HL-60 (cell line): ENCODE data around the gene KLHL40.
"Not testable (repeated sequence)": the region's sequence is repeated elsewhere in the genome, so short reads cannot be mapped to it uniquely, and the experiment has no call there.

Source experiments
- DNase-seq, 2 experiments: peaks; one replicate each; pipeline ENCODE4 v3.0.0-alpha.2; 2010 to 2020; ENCODE audit warnings: low read depth in 1 of 2, low spot score in 1 of 2
- H3K27ac ChIP-seq: fragments of 250-450 bp; sonication (Bioruptor Pico); replicated peaks from 2 replicates; pipeline ENCODE4 v1.5.1; 2020; ENCODE audit warnings: mild to moderate bottlenecking, moderate library complexity
- H3K27me3 ChIP-seq: fragments of 250-450 bp; sonication (Bioruptor Pico); 2 replicates; pipeline ENCODE4 v1.5.1; 2021; ENCODE audit warnings: mild to moderate bottlenecking, moderate library complexity; ENCODE audit not compliant: insufficient read depth, poor library complexity, severe bottlenecking
- H3K4me3 ChIP-seq: replicated peaks from 2 replicates; pipeline ENCODE4 v1.5.1; 2011; ENCODE audit warnings: mild to moderate bottlenecking, control low read depth, low read length; ENCODE audit not compliant: insufficient read depth
- GABPA ChIP-seq: IDR thresholded peaks from 2 replicates; pipeline ENCODE4 v1.6.1; 2012; ENCODE audit warnings: low read depth
- POLR2AphosphoS5 ChIP-seq: IDR thresholded peaks from 2 replicates; pipeline ENCODE4 v1.6.1; 2012; ENCODE audit warnings: low read depth
- SPI1 ChIP-seq: IDR thresholded peaks from 2 replicates; pipeline ENCODE4 v1.6.1; 2012; ENCODE audit warnings: low read depth, mild to moderate bottlenecking, borderline replicate concordance
- TF ChIP-seq, protein P1 (sequence below): IDR thresholded peaks from one replicate; pipeline ENCODE4 v1.5.1; 2011; ENCODE audit warnings: low read length, control low read depth, inconsistent platforms; ENCODE audit not compliant: insufficient read depth
- TF ChIP-seq, protein P2 (sequence below): IDR thresholded peaks from 2 replicates; pipeline ENCODE4 v1.6.1; 2012; ENCODE audit warnings: low read depth; ENCODE audit not compliant: insufficient replicate concordance

Gene KLHL40

DNA sequence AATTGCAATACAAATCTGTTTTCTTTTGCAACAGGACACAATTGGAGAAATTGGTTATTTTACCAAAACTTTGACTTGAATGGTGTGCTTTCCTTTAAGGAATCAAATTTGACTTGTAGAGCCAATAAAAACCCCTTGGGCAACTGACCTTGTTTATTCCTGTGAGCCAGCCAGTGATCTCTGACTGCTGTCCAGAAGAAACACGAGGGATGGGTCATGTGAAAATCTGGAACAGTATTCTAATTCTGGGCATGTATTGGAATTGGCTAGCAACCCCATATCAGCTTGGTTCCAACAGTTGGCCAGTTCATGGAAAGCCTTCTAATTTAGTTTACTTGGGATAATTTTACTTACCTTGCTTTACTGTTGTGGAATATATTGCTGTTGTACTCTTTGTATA lies 36.4 kb downstream of the KLHL40 start:
- no peak for DNase-seq
- Histone ChIP-seq H3K4me3 (no peak overlapping the region), H3K27ac (no peak overlapping the region), H3K27me3 (no peaks in the 10 kb centered on the region)
- TF ChIP-seq GABPA (no peak), POLR2AphosphoS5 (no peak), SPI1 (no peak)
- TF ChIP-seq, protein P1, sequence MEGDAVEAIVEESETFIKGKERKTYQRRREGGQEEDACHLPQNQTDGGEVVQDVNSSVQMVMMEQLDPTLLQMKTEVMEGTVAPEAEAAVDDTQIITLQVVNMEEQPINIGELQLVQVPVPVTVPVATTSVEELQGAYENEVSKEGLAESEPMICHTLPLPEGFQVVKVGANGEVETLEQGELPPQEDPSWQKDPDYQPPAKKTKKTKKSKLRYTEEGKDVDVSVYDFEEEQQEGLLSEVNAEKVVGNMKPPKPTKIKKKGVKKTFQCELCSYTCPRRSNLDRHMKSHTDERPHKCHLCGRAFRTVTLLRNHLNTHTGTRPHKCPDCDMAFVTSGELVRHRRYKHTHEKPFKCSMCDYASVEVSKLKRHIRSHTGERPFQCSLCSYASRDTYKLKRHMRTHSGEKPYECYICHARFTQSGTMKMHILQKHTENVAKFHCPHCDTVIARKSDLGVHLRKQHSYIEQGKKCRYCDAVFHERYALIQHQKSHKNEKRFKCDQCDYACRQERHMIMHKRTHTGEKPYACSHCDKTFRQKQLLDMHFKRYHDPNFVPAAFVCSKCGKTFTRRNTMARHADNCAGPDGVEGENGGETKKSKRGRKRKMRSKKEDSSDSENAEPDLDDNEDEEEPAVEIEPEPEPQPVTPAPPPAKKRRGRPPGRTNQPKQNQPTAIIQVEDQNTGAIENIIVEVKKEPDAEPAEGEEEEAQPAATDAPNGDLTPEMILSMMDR: no peak
- TF ChIP-seq, protein P2, sequence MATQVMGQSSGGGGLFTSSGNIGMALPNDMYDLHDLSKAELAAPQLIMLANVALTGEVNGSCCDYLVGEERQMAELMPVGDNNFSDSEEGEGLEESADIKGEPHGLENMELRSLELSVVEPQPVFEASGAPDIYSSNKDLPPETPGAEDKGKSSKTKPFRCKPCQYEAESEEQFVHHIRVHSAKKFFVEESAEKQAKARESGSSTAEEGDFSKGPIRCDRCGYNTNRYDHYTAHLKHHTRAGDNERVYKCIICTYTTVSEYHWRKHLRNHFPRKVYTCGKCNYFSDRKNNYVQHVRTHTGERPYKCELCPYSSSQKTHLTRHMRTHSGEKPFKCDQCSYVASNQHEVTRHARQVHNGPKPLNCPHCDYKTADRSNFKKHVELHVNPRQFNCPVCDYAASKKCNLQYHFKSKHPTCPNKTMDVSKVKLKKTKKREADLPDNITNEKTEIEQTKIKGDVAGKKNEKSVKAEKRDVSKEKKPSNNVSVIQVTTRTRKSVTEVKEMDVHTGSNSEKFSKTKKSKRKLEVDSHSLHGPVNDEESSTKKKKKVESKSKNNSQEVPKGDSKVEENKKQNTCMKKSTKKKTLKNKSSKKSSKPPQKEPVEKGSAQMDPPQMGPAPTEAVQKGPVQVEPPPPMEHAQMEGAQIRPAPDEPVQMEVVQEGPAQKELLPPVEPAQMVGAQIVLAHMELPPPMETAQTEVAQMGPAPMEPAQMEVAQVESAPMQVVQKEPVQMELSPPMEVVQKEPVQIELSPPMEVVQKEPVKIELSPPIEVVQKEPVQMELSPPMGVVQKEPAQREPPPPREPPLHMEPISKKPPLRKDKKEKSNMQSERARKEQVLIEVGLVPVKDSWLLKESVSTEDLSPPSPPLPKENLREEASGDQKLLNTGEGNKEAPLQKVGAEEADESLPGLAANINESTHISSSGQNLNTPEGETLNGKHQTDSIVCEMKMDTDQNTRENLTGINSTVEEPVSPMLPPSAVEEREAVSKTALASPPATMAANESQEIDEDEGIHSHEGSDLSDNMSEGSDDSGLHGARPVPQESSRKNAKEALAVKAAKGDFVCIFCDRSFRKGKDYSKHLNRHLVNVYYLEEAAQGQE: no peak

DNA sequence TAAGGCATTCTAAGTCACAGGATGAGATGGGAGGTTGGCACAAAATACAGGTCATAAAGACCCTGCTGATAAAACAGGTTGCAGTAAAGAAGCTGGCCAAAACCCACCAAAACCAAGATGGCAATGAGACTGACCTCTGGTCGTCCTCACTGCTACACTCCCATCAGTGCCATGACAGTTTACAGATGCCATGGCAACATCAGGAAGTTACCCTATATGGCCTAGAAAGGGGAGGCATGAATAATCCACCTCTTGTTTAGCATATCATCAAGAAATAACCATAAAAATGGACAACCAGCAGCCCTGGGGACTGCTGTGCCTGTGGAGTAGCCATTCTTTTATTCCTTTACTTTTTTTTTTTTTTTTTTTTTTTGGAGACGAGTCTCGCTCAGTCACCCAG lies 37.1 kb downstream of the KLHL40 start:
- not testable (repeated sequence) for DNase-seq, H3K27me3 ChIP-seq, H3K27ac ChIP-seq, H3K4me3 ChIP-seq

DNA sequence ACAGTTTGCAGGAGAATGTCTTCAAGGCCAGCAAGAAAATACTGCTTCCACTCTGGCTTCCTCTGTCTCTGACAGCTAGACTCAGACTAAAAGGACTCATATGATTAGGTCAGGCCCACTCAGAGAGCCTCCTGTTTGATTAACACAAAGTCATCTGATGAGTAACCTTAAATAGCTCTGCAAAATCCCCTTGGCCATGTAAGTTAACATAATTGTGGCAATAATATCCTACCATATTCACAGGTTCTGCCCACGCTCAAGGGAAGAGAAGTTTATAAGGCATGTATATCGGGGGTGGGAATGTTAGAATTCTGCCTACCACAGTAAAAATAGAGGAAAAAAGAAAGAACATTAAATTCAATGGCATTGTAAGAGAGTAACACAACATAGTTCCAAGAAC lies 37.9 kb downstream of the KLHL40 start:
- no peak overlapping the region for H3K27ac ChIP-seq
- no peaks in the 10 kb centered on the region for H3K27me3 ChIP-seq
- no peak overlapping the region for H3K4me3 ChIP-seq
- TF ChIP-seq SPI1 (no peak), POLR2AphosphoS5 (no peak), GABPA (no peak)
- TF ChIP-seq, protein P2: no peak
- DNase-seq: no peak

DNA sequence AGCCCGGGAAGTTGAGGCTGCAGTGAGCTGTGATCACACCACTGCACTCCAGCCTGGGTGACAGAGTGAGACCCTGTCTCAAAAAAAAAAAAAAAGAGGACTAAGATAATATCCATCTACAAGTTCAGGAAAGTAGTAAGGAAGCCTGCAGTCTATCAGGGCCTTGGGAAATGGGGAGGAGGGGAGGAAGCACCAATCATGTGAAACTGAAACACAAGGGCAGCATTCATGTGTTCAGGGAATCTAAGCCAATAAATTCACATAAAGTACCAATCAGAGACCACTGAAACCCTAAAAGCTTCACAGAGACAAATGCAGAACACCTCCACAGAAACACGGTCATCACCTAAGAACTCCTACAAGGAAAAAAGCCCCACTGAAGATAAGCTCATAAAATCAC lies 40.1 kb downstream of the KLHL40 start:
- Histone ChIP-seq H3K4me3 (no peak overlapping the region), H3K27ac (no peak overlapping the region), H3K27me3 (no peaks in the 10 kb centered on the region)
- no peak for DNase-seq
- TF ChIP-seq POLR2AphosphoS5 (no peak), SPI1 (no peak), GABPA (no peak)
- TF ChIP-seq, protein P1: no peak

DNA sequence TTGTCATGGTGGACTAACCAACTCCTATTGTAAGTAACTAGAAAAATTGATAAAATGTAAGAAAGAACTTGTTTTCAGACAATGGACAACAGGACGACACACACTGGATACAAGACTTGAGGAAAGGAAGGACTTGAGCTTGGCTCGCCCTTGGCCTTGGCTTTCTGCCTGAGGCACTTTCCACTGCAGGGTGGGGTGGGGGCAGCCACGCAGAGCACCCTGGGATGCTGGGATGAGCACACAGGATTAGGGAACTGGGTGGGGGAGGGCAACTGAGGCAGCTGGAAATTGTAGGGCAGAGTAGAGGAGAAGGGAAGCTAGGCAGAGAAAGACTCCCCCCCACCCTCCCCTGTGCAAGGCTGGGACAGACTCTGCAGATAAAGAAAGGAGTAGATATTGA lies 42.7 kb downstream of the KLHL40 start:
- TF ChIP-seq POLR2AphosphoS5 (no peak), SPI1 (no peak), GABPA (no peak)
- TF ChIP-seq, protein P2: no peak
- TF ChIP-seq, protein P1: no peak
- no peak overlapping the region for H3K27ac ChIP-seq
- H3K4me3 ChIP-seq: no peak overlapping the region
- no peak for DNase-seq
- H3K27me3 ChIP-seq: no peaks in the 10 kb centered on the region
